Epithelial cell of esophagus (primary cell): ENCODE measurements around the gene DDX51.

ENCODE experiments used
- DNase-seq: peaks from one replicate; pipeline ENCODE4 v3.0.0; 2010; ENCODE audit warnings: low read depth
- H3K4me3 ChIP-seq: 2 replicates; pipeline ENCODE4 v1.5.1; 2011; ENCODE audit warnings: mild to moderate bottlenecking, low read length, control low read depth
- TF ChIP-seq, protein P1 (sequence below): IDR thresholded peaks from 2 replicates; pipeline ENCODE4 v1.5.1; 2011; ENCODE audit warnings: low read depth, mild to moderate bottlenecking, low read length, control low read depth, inconsistent platforms; ENCODE audit not compliant: insufficient read depth; ENCODE audit errors: missing control alignments

Gene DDX51

DNA sequence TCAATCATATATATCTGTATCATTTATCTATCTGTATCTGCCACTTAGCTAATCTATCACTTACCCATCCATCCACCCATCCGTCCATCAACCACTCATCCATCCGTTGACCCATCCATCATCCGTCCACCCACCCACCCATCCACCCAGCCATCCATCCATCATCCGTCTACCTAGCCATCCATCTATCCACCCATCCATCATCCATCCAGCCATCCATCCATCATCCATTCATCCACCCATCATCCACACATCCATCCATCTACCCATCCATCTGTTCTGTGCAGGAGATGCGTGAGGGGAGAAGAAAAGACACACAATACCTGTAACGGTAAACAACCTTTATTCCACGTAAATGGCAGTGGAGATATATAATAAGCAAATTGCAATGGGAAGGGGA, 20.3 kb upstream of the DDX51 start:
- H3K4me3 ChIP-seq, result no peak overlapping the region
- TF ChIP-seq, protein P1, sequence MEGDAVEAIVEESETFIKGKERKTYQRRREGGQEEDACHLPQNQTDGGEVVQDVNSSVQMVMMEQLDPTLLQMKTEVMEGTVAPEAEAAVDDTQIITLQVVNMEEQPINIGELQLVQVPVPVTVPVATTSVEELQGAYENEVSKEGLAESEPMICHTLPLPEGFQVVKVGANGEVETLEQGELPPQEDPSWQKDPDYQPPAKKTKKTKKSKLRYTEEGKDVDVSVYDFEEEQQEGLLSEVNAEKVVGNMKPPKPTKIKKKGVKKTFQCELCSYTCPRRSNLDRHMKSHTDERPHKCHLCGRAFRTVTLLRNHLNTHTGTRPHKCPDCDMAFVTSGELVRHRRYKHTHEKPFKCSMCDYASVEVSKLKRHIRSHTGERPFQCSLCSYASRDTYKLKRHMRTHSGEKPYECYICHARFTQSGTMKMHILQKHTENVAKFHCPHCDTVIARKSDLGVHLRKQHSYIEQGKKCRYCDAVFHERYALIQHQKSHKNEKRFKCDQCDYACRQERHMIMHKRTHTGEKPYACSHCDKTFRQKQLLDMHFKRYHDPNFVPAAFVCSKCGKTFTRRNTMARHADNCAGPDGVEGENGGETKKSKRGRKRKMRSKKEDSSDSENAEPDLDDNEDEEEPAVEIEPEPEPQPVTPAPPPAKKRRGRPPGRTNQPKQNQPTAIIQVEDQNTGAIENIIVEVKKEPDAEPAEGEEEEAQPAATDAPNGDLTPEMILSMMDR, result no peak
- DNase-seq, result no peak

DNA sequence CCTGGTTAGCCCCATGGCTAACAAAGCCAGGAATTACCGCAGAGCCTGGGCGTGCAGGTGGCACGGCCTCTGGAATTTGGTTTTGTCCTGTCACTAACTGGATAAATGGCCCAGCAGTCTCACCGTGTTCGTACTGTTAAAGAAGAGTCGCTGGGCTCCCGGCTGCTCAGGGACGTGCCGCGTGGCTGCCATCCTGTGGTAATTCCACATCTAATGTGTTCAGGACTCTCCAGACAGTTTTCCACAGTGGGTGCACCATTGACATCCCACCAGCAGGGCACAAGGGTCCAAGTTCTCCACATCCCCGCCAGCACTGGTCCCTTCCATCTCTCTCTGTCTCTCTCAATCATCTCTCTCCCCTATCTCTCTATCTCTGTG, 19.8 kb upstream of the DDX51 start:
- H3K4me3 ChIP-seq, result no peak overlapping the region
- TF ChIP-seq, protein P1, result no peak
- no peak for DNase-seq

DNA sequence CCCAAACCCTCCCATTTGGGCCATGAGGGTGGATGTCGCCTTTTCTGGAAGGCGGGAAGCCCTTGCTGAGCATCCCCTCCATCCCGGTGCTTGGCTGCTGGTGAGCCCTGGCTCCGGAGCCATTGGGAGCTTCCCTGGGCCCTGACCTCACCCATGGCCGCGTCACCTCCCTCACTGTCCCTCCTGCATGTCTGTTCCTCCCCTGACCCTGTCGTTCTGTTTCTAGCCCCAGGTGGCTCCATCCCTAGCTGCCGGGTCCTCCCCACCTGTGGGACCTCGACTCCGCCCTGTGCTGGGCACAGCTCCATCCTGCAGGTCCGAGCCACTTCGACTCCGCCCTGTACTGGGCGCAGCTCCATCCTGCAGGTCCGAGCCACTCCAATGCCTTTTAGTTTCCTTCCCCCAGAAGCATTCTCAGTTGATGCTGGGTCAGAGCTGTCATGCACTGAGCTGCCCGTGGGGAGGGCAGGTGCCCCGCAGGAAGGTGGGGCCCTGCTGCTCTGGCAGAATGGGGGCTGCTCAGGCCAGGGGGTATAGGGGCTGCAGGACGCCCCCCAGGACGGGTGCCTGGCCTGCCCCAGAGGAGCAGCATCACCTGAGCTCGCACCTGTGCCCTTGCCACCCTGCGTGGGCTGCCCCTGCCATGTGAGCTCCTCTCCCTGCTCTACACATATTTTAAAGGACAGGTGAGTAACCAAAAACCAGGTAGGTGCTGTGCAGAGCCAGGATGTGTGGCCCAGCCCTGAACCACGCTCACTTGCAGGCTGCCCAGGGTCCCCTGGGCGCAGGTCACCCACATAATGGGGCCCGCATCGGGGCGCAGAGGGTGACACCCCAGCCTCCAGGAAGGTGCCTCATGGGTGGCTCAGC, 19.2 kb upstream of the DDX51 start:
- DNase-seq, result no peak
- TF ChIP-seq, protein P1, result no peak
- H3K4me3 ChIP-seq, result no peak overlapping the region

DNA sequence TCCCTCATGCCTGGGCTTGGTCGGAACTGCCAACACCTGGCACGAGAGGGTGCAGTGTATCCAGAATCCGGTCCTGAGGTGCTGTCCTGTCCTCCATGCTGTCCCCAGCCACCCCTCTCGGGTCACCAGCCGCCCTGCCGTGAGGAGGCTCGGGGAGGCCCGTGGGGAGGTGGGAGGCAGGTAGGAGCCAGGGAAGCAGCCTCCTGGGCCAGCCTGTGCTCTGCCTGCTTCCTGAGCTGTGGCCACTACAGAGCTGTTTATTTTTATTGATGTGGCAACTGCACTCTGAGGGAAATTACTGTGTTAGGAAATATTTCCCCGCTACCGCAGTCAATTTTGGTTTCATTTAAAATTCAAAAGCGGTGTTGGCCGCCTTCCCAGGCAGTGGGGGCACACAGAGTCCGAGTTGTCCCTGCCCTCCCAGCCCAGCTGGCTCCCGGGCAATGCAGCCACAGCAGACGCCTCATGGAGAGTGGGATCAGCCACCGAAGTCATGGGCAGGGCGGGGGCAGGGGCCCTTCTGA, 18.5 kb upstream of the DDX51 start:
- no peak overlapping the region for H3K4me3 ChIP-seq
- TF ChIP-seq, protein P1, result no peak
- peak; percentile 22 for DNase-seq

DNA sequence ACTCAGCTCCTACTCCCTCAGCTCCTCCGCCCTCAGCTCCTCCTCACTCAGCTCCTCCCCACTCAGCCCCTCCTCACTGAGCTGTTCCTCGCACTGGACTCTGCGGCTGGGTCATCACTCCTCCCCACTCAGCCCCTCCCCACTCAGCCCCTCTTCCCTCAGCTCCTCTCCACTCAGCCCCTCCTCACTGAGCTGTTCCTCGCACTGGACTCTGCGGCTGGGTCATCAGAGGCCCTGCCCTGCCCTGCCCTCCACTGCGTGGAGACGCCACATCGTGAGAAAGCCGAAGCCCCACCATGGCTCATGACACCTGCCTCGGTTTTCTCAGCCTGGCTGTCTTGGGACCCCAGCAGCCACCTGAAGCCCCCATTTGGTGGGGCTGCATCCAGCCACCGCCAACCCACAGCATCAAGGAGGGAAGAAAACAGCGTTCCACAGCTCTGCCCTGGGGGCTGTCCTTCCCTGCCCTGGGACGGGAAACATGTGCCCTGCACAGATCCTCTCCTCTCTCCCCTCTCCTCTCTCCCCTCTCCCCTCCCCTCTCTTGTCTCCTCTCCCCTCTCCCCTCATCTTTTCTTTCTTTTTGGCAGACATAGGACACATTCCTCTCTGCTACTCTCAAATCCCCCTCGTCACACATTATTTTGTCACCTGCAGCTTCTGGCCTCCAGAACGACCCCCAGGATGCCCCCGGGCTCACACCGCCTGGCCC, 17.8 kb upstream of the DDX51 start:
- H3K4me3 ChIP-seq, result no peak overlapping the region
- DNase-seq, result no peak
- TF ChIP-seq, protein P1, result no peak

DNA sequence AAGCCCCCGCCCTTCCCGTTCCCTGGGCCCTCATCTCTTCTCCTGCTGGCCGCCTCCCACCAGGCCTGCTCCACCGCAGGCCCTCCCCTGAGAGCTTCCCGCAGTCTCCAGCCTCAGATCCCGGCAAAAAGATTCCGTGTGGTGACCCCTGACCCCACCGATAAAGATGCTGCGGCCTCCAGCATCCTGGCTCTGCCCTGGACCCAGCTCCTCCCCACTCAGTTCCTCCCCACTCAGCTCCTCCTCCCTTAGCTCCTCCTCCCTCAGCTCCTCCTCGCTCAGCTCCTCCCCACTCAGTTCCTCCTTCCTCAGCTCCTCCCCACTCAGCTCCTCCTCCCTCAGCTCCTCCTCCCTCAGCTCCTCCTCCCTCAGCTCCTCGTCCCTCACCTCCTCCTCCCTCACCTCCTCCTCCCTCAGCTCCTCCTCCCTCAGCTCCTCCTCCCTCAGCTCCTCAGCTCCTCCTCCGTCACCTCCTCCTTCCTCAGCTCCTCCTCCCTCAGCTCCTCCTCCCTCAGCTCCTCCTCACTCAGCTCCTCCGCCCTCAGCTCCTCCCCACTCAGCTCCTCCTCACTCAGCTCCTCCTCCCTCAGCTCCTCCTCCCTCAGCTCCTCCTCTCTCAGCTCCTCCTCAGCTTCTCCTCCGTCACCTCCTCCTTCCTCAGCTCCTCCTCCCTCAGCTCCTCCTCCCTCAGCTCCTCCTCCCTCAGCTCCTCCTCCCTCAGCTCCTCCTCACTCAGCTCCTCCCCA, 17.1 kb upstream of the DDX51 start:
- TF ChIP-seq, protein P1, result no peak
- DNase-seq, result no peak
- no peak overlapping the region for H3K4me3 ChIP-seq
